ENCODE measurements around the gene ENTPD1.
"Not testable (repeated sequence)": the region's sequence is repeated elsewhere in the genome, so short reads cannot be mapped to it uniquely, and the experiment has no call there.

The ENTPD1 gene

DNA sequence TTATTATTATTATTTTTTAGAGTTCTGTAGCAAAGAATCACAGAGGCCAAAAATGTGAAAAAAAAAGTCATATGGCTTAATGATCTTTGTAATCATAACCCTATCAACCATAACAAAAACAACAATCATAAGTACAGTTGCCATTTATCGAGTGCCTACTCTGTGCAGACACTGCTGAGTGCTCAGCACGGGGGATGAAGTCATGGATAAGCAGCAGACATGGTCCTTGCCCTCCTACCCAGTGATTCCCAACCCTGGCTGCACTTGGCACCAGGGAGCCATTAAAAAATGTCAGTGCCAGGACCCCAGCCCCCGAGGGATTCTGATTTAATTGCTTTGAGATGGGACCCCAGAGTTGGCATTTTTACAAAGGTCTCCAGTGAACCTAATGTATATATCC, 38.2 kb downstream of the ENTPD1 start:
- DNase-seq (ENCODE audit: low read depth in 1 of 2, low spot score in 1 of 2): no peak

DNA sequence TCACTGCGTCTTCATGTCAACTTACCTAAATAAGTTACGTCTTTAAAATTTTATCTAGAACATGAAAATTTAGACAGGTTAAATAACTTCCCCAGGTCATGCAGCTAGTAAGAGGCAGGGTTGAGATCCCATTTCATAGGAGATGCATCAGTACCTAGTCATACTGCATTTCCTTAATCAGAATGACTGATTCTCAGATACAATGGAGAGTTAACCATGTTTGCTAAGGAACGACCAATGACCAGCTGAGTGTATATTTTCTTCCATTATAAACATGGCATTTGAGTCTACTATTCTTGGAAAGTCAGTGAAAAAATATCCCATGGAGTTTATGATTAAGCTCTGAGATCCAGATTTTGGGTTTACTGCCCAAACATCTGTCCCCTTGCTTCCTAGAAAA, 39.6 kb downstream of the ENTPD1 start:
- DNase-seq (ENCODE audit: low read depth in 1 of 2, low spot score in 1 of 2): no peak

DNA sequence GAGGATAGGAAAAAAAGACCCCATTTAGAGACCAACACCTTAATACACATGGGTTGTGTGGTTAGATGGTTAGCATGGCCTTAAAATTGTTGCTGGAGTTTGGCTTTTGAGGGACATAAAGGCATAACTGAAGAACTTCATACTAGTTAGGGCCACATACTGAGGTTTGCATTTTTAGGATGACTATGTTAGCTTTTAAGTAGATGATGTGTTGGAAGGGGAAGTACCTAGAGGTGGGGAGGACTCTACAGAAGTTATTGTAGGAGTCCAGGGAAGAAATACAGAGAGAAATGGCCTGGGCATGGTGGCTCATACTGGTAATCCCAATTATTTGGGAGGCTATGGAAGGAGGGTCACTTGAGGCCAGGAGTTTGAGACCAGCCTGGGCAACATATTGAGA, 40.5 kb downstream of the ENTPD1 start:
- no peak for DNase-seq (ENCODE audit: low read depth in 1 of 2, low spot score in 1 of 2)

DNA sequence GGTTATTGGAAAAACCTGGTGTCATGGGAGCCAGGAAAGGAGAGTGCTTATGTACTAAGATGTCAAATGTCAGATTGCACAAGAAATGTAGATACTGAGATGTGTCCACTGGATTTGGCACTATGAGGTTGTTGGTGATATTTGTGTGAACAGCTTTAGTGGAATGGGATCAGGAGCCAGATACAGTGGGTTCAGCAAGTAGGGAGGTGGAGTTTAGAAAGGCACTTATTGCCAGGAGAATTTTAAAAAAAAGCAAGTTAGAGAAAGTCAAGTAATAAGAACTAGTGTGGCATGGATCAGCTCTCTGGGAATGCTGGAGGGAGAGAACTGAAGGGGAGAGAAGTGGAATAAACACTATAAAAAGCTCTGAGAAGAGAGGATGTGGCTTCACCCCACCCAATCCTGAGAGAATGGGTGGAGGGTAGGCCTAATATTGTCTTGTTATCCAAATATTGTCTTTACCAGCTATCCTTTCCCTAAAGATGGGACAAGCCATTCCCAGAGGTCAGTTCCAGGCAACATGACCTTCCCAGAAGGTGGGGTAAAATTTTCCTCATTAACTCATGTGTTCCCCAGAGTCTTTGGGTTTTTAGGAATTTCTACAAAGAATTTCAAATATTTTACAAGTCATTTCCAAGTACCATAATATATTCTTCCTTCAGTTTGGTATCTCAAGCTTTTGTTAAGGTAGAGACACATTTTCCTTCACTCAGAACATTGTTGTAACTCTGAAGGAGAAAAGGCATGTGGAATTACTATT, 42.3 kb downstream of the ENTPD1 start:
- no peak for DNase-seq (ENCODE audit: low read depth in 1 of 2, low spot score in 1 of 2)

DNA sequence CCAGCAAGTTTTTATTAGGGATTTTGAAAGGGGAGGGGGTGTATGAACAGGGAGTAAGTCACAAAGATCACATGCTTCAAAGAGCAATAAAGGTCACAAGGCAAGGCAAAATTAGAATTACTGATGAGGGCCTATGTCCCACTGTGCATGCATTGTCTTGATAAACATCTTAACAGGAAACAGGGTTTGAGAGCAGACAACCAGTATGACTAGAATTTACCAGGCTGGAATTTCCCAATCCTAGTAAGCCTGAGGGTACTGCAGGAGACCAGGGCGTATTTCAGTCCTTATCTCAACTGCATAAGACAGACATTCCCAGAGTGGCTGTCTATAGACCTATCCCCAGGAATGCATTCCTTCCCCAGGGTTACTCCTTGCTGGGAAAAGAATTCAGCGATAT, 44.3 kb downstream of the ENTPD1 start:
- DNase-seq (ENCODE audit: low read depth in 1 of 2, low spot score in 1 of 2): not testable (repeated sequence)

DNA sequence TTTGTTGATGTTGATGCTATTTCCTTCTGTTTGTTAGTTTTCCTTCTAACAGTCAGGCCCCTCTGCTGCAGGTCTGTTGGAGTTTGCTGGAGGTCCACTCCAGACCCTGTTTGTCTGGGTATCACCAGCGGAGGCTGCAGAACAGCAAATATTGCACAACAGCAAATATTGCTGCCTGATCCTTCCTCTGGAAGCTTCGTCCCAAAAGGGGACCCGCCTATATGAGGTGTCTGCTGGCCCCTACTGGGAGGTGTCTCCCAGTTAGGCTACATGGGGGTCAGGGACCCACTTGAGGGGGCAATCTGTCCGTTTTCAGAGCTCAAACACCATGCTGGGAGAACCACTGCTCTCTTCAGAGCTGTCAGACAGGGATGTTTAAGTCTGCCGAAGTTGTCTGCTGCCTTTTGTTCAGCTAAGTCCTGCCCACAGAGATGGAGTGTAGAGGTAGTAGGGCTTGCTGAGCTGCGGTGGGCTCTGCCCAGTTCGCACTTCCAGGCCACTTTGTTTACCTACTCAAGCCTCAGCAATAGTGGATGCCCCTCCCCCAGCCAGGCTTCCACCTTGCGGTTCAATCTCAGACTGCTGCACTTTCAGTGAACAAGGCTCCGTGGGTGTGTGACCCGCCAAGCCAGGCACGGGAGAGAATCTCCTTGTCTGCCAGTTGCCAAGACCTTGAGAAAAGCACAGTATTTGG, 50.9 kb downstream of the ENTPD1 start:
- not testable (repeated sequence) for DNase-seq (ENCODE audit: low read depth in 1 of 2, low spot score in 1 of 2)

DNA sequence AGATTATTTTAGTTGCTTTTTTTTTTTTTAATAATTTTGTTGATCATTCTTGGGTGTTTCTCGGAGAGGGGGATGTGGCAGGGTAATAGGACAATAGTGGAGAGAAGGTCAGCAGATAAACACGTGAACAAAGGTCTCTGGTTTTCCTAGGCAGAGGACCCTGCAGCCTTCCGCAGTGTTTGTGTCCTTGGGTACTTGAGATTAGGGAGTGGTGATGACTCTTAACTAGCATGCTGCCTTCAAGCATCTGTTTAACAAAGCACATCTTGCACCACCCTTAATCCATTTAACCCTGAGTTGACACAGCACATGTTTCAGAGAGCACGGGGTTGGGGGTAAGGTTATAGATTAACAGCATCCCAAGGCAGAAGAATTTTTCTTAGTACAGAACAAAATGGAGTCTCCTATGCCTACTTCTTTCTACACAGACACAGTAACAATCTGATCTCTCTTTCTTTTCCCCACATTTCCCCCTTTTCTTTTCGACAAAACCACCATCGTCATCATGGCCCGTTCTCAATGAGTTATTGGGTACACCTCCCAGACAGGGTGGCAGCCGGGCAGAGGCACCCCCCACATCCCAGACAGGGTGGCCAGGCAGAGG, 52.8 kb downstream of the ENTPD1 start:
- not testable (repeated sequence) for DNase-seq (ENCODE audit: low read depth in 1 of 2, low spot score in 1 of 2)

DNA sequence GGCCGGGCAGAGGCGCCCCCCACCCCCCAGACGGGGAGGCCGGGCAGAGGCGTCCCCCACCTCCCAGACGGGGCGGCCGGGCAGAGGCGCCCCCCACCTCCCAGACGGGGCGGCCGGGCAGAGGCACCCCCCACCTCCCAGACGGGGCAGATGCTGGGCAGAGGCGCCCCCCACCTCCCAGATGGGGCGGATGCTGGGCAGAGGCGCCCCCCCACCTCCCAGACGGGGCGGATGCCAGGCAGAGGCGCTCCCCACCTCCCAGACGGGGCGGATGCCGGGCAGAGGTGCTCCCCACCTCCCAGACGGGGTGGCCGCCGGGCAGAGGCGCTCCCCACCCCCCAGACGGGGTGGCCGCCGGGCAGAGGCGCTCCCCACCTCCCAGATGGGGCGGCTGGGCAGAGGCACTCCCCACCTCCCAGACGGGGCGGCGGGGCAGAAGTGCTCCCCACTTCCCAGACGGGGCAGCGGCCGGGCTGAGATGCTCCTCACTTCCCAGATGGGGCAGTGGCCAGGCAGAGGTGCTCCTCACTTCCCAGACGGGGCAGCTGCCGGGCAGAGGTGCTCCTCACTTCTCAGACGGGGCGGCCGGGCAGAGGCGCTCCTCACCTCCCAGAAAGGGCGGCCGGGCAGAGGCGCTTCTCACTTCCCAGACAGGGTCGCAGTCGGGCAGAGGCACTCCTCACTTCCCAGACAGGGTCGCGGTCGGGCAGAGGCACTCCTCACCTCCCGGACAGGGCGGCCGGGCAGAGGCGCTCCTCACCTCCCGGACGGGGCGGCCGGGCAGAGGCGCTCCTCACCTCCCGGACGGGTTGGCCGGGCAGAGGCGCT, 53.6 kb downstream of the ENTPD1 start:
- DNase-seq (ENCODE audit: low read depth in 1 of 2, low spot score in 1 of 2): no peak

DNA sequence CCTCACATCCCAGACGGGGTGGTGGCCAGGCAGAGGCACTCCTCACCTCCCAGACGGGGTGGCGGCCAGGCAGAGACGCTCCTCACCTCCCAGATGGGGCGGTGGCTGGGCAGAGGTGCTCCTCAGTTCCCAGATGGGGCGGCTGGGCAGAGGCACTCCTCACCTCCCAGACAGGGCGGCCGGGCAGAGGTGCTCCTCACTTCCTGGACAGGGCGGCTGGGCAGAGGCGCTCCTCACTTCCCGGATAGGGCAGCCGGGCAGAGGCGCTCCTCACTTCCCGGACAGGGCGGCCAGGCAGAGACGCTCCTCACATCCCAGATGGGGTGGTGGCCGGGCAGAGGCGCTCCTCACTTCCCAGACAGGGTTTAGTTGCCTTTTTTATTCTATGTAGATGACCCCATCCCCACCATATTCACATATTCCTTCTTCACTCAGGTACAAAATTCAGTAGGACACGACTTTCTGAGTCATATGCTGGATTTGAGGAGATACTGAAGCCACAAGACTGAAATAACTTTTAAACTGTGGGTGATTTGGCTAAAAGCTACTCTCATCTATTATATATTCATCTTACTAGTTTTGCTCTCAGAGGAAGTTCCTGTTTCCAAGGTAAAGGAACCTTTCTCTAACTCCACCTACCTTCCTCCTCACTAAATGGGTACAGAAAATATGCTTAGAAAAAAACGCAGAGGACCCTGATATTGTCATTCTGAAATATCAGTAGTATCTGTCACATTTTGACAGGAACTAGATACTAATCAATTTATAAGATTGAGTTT, 54.4 kb downstream of the ENTPD1 start:
- no peak for DNase-seq (ENCODE audit: low read depth in 1 of 2, low spot score in 1 of 2)

DNA sequence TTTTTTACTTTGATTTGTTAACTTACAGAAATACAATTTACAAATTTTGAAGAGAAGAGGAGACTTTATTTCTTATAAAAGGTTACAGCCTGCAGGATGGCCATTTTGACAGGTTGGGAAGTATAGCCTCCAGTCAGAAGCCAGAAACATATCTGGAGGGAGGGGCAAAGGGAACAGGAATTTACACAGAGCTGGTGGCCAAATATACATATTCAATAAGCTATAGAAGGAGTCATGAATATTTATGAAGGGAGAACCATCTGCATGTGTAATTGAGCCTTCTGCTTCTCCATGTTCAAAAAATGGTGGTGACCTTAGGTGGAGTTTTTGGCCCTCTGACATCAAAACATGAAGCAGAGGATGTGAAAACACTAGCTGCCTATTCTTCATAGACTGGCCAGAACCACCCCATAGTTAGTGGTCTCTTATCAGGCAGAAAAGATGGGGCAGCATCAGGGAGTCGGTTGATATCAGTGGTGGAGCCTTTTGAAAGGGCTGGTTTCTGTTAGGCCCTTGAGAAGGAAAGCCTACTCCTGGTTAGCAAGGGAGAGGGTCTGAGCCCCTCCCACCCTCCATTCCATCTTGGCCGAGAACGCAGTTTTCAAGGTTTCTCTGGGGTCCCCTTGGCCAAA, 57.2 kb downstream of the ENTPD1 start:
- no peak for DNase-seq (ENCODE audit: low read depth in 1 of 2, low spot score in 1 of 2)

DNA sequence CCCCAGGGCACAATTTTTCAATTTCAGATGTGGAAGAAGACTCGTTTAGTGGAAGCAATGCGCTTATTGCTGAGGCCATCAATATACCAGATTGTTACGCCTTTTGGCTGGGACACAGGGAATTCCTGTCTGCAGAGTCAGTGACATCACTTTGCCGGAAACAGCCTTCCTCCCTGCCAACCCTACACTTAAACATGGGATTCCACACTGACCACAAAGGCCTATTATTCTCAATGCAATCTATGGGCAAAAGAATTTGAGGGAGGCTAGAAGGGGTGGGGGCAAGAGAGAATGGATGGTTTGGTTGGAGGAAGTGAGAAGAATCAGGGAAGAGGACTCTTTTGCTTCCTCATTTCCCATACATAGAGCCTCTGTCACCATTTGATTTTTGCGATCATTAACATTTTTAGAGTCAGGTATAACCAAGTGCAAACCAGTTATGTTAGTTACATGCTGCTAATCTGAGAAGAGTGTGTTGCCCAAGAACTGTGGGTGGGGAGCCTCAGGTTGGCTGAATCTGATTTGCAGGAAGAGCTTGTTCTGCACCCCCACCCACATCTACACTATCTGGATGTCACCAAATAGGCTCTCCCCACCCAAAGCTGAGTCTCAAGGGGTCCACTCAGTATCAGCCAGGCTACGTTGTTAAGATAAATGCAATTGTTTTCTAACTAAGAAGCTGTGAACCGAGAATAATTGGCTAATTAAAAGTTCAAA, 58.2 kb downstream of the ENTPD1 start:
- DNase-seq (ENCODE audit: low read depth in 1 of 2, low spot score in 1 of 2): no peak

DNA sequence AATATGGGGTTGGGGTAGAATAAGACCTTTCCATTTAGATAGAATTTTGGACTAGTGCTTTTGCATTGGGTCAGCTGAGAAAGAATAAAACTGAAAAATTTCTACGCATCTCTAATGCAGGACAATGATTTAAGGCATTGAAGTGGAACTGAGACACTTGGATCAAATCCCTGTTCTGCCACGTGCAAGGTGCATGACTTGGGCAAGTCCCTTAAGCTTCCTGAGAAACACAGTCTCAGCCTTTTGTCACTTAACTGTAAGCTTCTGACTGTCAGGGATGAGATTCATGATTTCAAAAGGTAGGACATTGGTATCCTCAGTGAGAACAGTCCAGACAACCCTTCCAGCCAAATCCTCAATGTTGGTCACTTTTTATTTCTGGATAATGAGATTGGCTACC, 59.2 kb downstream of the ENTPD1 start:
- no peak for DNase-seq (ENCODE audit: low read depth in 1 of 2, low spot score in 1 of 2)

DNA sequence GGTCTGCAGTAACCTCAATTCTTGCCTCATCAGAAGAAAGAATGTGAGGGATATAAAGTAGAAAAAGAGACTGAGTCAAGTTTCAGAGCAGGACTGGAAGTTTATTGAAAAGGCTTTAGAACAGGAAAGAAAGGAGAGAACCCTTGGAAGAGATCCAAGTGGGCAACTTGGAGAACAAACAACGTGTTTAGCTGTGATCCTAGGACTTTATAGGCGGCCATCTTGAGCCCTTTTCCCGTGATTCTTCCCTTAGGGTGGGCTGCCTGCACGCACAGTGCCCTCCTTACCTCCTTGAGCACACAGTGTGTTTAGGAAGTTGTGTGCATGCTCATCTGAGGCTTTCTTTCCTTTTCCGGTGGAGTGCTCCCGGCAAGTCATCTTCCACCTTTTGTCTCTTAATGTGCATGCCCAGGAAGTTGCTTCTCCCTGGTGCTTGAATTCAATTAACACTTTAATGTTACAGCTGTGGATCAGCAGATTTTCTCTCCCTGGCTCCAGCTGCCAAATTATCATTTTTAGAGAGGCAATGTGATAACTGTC, 59.8 kb downstream of the ENTPD1 start:
- DNase-seq (ENCODE audit: low read depth in 1 of 2, low spot score in 1 of 2): no peak

DNA sequence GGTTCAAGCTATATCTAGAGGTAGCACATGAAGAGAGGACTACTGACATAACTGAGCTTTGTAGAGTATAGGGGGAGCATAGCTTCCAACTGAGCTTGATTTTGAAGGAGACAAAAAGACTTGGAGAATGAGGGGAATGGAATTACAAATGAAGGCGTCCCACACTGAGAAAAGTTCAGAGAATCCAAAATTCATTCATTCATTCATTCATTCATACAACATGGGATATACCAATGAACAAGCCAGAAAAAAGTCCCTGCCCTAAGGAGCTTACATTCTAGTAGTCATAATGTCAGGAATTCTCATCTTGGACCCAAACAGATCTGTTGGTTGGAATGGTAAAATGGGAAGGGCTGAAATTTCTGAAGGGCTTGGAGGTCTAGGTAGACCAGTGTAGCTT, 62.0 kb downstream of the ENTPD1 start:
- DNase-seq (ENCODE audit: low read depth in 1 of 2, low spot score in 1 of 2): no peak

DNA sequence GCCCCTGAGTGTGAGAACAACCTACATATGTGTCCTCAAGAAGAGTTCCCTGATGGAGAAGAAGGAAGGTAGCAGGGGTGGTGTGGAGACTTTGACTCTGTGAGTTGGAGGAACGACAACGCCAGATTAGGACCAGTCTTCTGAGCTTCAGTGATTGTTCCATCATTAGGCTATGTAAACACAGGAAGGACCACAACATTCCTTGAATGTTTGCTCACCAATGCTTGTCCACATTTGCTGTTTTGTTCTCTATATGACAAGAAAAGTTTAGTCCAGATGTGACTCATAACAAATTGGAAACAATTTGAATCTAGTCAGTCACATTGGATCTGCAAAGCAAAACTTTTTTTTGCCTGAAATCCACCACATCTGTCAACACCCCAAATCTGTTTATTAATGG, 62.7 kb downstream of the ENTPD1 start:
- no peak for DNase-seq (ENCODE audit: low read depth in 1 of 2, low spot score in 1 of 2)

DNA sequence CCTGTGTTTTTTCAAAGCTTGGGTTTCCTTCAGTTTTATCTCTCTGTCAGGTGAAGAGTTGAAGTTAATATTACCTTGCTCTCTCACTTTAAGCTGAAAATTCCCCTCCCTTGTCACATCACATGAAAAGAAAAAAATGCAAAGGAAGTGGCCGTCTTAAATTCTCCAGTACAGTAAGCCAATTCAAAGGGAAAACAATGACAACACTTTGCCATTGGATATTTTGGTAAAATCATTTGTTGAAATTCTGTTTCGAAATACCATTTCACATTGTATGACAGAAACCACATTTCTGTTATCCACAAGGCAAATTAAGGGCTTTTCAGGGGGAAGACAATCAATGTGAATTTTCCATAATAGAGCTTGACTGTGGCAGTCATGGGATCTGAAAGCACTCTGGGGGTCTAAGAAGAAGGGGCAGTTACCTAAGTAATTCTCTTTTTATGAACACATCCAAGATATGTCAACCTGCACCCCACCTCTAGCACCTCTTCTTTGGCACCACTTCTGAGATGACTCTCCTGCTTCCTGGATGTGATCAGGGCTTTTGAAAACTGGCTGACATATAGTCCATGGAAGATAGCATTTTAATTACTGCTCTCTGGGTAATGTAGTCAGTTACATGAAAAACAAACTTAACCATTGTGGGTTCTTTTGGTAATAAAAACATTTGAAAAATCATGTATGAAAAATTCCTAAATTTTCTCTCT, 63.8 kb downstream of the ENTPD1 start:
- DNase-seq (ENCODE audit: low read depth in 1 of 2, low spot score in 1 of 2): no peak

DNA sequence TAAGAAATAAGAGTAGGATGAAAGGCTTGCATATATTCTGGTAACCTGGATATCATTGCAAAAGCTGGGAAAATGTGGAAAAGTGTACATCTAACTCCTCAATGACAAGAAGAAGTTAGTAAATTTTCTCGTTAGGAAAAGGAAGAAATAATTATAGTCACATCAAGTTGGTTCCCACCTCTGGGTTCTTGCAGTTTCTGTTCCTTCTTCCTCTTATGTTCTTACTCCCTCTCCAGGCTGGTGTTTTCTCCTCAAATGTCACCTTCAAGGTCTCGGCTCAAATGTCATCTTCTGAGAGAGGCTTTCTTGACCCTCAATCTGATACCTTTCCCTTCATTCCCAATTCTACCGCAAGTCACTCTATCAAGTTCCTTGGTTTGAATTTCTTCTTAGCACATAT, 64.4 kb downstream of the ENTPD1 start:
- DNase-seq (ENCODE audit: low read depth in 1 of 2, low spot score in 1 of 2): no peak

DNA sequence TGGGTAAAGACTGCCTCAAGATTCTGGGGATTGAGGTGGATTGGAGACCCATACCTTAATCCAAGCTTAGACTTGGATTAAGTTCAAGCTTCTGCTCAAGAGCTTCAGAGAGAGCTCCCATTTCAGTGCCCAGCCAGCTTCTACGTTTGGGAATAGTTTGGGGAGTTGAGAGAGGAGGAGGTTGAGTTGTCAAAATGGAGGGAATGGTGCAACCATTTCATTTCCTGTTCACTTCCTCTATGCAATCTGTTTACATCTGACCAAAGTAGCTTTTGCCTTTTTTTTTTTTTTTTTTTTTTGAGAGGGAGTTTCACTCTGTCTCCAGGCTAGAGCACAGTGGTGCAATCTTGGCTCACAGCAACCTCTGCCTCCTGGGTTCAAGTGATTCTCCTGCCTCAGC, 65.8 kb downstream of the ENTPD1 start:
- no peak for DNase-seq (ENCODE audit: low read depth in 1 of 2, low spot score in 1 of 2)

DNA sequence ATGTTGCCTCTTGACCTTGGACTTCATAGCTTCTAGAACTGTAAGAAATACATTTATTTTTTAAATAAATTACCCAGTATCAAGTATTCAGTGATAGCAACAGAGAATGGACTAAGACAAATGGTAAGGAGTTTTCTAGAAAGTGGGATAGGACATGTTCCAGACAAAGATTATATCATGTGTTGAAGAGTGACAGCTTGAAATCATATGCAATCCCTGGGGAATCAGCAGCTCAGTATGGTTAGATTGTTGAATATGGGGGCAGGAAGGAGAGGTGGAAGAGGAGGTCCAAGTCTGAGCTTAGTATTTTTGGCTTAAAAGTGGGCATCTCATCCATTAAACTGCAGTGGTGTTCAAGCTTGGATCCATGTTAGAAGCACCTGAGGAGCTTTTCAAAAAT, 74.1 kb downstream of the ENTPD1 start:
- no peak for DNase-seq (ENCODE audit: low read depth in 1 of 2, low spot score in 1 of 2)

Data from stimulated activated CD4-positive, alpha-beta T cell treated with anti-CD3 and anti-CD28 coated beads, Interleukin-15, amount 100 ng/mL, for 1 hour (primary cell).